ENCODE results near the gene CPED1.
"Not testable (repeated sequence)": the region's sequence is repeated elsewhere in the genome, so short reads cannot be mapped to it uniquely, and the experiment has no call there.

The CPED1 gene

GRCh38 chr7:121286742-121287734, 298.5 kb downstream of the CPED1 start:
- TF ChIP-seq, protein P1, sequence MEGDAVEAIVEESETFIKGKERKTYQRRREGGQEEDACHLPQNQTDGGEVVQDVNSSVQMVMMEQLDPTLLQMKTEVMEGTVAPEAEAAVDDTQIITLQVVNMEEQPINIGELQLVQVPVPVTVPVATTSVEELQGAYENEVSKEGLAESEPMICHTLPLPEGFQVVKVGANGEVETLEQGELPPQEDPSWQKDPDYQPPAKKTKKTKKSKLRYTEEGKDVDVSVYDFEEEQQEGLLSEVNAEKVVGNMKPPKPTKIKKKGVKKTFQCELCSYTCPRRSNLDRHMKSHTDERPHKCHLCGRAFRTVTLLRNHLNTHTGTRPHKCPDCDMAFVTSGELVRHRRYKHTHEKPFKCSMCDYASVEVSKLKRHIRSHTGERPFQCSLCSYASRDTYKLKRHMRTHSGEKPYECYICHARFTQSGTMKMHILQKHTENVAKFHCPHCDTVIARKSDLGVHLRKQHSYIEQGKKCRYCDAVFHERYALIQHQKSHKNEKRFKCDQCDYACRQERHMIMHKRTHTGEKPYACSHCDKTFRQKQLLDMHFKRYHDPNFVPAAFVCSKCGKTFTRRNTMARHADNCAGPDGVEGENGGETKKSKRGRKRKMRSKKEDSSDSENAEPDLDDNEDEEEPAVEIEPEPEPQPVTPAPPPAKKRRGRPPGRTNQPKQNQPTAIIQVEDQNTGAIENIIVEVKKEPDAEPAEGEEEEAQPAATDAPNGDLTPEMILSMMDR (IDR thresholded peaks at IDR 0.05; ENCODE audit: low read depth, low read length) = no peak
- no peak for DNase-seq (ENCODE audit: extremely low read depth, low read depth)

DNA sequence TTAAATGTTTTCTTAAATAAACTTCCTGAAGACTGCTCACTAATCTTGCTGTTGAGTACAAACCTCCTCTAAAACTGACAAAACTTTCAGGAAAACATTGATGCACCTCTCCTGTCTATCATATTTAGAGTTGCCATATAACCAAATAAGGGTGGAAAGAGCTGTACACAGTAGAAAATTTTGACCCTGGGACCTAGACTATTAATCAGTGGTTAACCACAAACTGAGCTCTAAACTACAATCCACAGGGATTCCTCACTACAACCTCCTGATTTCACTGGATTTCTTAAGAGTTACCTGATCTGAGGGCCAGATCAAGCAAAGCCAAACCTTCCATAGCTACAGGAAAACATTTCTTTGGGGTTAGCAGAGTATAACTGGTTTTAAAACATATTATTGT, 300.4 kb downstream of the CPED1 start:
- TF ChIP-seq, protein P1 (IDR thresholded peaks at IDR 0.05; ENCODE audit: low read depth, low read length) = no peak
- DNase-seq (ENCODE audit: extremely low read depth, low read depth) = peak; percentile 43

DNA sequence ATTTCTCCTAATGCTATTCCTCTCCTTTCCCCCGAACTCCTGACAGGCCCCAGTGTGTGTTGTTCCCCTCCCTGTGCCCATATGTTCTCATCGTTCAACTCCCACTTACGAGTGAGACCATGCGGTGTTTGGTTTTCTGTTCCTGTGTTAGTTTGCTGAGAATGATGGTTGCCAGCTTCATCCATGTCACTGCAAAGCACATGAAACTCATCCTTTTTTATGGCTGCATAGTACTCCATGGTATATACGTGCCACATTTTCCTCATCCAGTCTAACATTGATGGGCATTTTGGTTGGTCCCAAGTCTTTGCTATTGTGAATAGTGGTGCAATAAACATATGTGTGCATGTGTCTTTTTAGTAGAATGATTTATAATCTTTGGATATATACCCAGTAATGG, 301.4 kb downstream of the CPED1 start:
- not testable (repeated sequence) for DNase-seq (ENCODE audit: extremely low read depth, low read depth)

- DNase-seq (ENCODE audit: extremely low read depth, low read depth) = no peak
- TF ChIP-seq, protein P1 (IDR thresholded peaks at IDR 0.05; ENCODE audit: low read depth, low read length) = no peak
Observed at GRCh38 chr7:121294448-121294992, 306.0 kb downstream of the CPED1 start.

- no peak for DNase-seq (ENCODE audit: extremely low read depth, low read depth)
- TF ChIP-seq, protein P1 (IDR thresholded peaks at IDR 0.05; ENCODE audit: low read depth, low read length) = no peak
Observed at GRCh38 chr7:121297843-121298242, 309.3 kb downstream of the CPED1 start.

- TF ChIP-seq, protein P1 (IDR thresholded peaks at IDR 0.05; ENCODE audit: low read depth, low read length) = no peak
Observed at GRCh38 chr7:121298831-121299239, 310.3 kb downstream of the CPED1 start.

DNA sequence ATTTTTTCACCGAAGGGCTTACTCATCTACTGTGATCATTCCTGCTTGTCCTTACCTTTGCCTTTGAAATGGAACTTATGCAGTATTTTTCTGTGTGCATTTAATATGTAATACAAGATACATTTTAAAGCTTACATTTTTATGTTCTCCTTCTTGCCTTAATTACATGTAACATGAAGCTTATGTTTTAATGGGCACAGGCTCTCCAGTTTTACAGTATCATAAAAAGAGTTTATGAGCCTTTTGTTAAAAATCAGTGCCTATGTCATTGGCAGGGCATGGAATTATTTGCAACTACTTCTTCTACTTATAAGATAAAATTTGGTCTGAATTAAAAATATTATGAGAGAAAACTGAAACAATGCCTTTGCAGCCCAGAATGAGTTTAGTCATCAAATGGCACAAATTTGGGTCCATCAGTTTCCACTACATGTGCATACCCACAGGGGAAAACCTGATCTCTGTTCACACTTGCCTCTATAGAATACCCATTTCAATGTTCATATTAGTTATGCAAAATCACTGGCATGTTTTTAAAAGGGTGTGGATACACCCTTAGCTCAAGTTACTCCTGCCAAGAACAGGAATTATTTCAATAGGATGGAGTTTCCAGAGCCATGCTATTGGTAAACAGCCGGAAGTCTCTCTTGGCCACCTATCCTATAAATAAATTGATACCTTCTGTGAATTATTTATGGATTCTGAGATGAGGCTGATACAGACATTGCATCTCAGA, 312.3 kb downstream of the CPED1 start:
- TF ChIP-seq, protein P1 (IDR thresholded peaks at IDR 0.05; ENCODE audit: low read depth, low read length) = no peak
- no peak for DNase-seq (ENCODE audit: extremely low read depth, low read depth)

More at GRCh38 chr7:121298831-121299239, 310.3 kb downstream of the CPED1 start:
- no peak for DNase-seq (ENCODE audit: extremely low read depth, low read depth)

Measured in AG09319 (cell line).